HT-29 (cell line): Measurements from ENCODE around the gene MUS81. TPM values are rescaled to one million over a fixed set of nuclear protein-coding genes. Genes with fewer than 3 reads are reported as not detected.

Experiments
- DNase-seq: peaks from one replicate; pipeline ENCODE4 v3.0.0-alpha.2; 2015; ENCODE audit warnings: low spot score
- total RNA-seq: library from RNA; depleted of rRNA; stranded (reverse); fragments of >200 nt; shearing (Covaris generic); gene quantifications from 2 replicates; pipeline ENCODE4 v1.2.3, GENCODE V29; 2014

MUS81 gene
- total RNA-seq, 1 experiment from 2014 or later = 143 TPM

DNA sequence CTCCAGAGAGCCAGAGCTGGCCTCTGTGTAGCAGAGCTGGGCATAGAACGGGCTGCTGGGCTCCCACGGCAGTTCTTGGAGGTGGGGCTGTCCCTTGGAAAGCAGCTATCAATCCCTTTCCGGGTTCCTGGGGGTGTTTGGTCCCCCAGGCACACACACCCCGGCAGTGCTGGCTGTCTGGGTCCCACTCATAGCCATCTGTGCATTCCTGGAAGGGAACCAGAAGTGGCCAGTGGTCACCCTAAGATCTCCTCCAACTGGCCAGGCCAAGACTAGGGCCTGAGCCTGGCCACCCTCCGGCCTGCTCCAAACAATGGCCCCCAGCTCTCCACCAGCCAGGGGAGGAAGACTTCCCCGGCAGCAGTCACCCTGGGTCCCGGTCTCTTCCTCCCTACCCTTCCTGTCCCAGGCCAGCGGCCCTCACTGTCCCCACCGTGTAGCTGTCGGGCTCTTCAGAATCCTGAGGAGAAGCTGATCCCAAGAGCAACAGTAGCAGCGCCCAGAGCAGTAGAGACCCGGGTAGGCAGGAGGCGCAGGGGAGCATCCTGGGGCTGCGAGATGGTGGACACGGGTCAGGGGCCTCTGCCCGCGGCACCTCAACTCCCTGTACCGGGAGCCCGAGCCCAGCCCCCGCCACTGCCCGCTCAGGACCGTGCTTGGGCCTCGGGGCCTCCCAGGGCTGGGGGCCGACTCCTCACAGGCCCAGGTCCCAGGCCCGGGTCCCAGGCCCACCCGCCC is 11.7 kb downstream of the MUS81 start:
- no peak for DNase-seq

DNA sequence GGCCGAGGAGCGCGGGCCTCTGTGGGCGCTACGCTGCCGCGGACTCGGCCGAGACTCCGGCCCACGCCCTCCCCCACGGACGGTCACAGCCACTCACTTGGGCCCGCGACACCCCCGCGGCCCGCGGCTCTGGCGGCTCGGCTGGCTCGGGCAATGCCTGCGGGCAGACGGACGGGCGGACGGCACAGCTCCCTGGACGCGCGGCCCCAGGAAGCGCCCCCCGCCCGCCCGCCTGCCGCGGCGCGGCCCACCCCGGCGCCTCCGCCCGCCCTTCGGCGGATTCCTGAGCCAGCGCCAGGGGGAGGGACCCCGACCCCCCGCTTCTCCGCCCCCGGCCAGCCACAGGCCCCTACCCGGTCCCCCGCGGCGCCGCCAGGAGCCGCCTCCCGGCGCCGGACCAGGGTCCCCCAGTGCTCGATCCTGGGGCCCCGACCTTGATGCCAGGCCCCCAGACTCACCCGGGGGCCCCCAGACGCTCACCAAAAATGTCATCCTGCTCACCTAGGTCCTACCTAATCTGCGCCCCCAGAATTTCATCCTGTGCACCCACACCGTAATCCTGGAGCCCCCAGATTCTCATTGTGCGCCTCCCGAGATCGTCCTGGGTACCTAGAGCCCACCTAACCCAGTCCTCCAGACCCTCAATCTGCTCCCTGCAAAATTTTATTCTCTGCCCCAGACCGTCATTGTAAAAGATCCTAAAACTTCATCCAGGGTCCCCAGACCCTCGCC is 12.5 kb downstream of the MUS81 start, which contains the start of gene EFEMP2:
TSS of gene EFEMP2 (minus strand) at position 215 of the 732 bp plus-strand sequence. CDS start 446 bp downstream, outside the sequence.
- no peak for DNase-seq

DNA sequence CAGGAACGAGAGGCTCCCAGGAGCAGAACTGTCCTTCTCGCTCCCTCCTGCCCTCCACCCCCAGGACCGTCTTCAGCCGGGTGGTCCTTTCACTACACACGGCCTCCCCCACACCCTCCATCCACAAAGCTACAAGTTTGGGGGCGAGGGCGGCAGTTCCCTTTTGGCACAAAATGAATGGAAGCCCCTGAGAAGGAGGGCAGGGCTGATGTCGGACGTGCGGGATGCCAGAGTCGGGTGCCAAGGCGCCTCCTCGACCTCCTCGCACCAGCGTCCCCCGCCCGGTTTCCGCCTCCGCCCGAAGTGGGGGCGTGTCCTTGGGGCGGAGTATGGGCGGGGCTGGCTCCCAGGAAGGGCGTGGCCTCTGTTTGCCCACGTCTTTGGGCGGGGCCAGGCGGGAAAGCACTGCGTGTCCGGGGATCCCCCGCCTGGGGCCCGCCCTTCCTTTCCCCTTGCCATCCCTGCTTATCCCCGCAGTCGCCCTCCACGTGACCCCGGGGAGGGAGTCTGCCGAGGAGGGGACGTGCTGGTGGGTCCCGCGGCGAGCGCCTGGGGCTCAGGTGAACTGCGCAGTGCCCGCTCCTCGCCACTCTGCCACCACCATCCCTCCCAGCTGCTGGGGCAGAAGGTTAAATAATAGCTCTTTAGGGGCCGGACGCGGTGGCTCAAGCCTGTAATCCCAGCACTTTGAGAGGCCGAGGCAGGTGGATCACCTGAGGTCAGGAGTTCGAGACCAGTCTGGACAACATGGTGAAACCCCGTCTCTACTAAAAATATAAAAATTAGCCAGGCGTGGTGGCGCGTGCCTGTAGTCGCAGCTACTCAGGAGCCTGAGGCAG is 13.3 kb downstream of the MUS81 start:
- peak; percentile 94 for DNase-seq

DNA sequence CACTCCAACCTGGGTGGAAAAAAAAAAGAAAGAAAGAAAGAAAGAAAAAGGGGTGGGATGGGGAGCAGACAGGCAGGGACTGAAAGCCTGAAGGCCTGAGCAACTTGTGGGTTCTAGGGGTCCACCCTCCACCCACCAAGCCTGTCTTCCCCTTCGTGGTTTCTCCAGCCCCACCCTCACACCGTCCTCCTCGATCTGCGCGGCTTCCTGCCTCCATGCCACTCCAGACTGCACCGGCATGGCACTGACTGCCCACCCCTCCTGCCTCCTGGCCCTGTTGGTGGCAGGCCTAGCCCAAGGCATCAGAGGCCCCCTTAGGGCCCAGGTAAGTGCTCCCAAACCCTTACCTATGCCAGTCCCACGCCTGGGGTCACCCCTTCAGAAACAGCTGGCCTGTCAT is 19.4 kb downstream of the MUS81 start, which contains the start of gene CTSW:
TSS of gene CTSW (plus strand) at position 221 of the 400 bp plus-strand sequence. CDS start at position 239, 18 bp downstream.
- DNase-seq = no peak

DNA sequence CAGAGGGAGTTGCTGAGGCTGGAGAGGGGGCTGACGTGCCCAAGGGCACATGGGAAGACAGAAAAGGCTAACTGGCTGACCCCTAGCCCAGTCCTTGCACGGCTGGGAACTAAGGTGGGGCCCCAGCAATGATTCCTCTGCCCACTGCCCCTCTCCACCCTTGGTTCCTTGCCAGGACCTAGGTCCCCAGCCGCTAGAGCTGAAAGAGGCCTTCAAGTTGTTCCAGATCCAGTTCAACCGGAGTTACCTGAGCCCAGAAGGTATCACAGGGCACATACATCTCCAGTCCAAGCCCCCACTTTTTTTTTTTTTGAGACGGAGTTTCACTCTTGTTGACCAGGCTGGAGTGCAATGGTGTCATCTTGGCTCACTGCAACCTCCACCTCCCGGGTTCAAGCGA is 19.8 kb downstream of the MUS81 start:
- DNase-seq = no peak

DNA sequence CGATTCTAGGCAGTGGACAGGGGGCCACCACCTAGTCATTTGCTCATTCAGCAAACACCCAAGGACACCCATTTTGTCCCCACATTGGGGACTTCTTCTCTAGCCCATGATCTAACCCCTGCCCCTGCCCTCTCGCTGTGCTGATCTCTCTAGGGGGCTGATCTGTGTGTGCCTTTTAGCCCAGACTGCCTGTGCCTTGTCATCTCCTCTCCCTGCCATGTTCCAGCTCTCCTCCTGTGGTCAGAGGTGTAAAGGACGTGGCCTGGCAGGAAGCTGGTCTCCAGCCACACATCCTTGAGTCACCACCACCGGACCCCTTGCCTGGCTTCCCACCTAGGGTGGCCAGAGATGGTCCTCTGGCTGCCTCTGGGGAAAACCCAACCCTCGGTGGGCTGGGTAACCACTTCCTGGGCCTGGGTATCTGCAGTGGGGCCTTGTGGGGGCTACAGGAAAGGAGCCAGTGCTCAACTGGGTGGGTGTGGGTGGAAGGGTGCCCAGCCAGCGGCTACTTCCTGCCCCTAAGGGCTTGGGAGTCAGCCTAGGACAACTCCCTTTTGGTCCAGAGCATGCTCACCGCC is 20.7 kb downstream of the MUS81 start:
- no peak for DNase-seq

DNA sequence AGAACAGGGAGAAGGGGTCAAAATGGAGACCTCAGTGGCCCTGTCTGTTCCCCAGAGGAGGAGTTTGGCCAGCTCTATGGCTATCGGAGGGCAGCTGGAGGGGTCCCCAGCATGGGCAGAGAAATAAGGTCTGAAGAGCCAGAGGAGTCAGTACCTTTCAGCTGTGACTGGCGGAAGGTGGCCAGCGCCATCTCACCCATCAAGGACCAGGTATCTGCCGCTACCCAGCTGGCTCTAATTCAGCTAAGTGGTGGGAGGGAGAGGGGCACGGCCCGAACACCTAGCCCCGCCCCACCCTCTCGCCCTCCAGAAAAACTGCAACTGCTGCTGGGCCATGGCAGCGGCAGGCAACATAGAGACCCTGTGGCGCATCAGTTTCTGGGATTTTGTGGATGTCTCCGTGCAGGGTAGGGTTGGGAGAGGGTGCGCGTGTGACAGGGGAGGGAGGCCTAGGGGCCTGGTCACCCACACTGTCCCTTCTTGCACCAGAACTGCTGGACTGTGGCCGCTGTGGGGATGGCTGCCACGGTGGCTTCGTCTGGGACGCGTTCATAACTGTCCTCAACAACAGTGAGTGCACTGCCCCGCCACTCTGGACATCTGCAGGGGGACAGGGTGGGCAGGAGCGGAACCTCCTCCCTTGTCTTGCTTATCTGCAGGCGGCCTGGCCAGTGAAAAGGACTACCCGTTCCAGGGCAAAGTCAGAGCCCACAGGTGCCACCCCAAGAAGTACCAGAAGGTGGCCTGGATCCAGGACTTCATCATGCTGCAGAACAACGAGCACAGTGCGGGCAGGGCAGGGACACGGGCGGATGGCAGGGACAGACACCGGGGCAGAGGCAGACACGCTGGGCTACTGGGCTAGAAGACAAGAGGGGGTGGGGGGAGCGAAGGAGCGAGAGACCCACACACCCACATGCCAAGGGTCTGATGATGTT is 22.2 kb downstream of the MUS81 start:
- DNase-seq = no peak

DNA sequence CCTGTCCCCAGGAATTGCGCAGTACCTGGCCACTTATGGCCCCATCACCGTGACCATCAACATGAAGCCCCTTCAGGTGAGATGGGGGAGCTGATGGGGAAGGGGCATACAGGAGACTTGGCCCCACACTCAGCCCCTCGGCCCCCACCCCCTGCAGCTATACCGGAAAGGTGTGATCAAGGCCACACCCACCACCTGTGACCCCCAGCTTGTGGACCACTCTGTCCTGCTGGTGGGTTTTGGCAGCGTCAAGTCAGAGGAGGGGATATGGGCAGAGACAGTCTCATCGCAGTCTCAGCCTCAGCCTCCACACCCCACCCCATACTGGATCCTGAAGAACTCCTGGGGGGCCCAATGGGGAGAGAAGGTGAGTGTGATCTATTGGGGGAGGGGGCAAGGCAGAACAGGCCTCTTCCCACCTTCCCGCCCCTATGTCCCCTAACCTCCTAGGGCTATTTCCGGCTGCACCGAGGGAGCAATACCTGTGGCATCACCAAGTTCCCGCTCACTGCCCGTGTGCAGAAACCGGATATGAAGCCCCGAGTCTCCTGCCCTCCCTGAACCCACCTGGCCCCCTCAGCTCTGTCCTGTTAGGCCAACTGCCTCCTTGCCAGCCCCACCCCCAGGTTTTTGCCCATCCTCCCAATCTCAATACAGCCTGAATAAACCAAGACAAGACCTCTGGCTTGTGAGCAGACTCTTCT is 23.0 kb downstream of the MUS81 start:
- no peak for DNase-seq

DNA sequence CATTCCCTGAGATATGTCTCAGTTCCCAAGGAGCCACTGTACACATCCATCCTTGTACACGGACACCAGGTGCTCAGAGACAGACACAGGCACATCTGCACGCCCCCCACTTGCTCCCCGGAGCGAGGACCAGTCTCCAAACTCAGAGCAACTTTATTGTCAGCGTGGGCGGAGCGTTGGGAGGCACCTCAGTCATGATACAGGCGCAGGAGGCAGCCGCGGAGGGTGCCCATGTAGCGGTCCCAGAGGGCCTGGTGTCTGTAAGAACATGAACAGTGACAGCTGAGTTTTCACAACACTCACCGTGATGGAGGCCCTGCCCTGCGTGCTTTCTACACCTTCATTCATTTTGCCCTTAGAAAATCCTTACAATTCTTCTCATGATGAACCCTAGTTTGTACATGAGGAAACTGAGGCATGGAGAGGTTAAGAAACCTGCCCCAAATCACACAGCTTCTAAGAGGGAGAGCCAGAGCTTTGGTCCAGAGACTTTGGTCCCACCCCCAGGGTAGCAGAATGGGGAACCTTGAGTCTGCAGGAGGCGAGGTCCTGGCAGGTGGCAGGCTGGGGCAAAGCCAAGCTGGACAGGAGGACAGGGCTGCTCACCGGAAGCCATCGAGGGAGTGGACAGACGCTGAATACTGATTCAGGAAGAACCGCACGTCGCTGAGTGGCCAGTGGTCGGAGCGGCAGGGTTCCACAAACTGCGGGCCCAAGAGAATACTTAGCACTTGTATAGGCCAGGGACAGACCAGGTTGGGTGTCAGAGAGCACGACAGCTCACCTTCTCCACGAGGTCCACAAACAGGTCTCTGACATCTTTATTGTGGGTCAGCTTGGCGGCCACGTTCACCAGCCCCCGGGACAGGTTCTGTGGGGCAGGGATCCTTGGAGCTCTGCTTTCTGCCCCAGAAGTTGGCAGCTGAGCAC is 23.8 kb downstream of the MUS81 start:
- DNase-seq = no peak

DNA sequence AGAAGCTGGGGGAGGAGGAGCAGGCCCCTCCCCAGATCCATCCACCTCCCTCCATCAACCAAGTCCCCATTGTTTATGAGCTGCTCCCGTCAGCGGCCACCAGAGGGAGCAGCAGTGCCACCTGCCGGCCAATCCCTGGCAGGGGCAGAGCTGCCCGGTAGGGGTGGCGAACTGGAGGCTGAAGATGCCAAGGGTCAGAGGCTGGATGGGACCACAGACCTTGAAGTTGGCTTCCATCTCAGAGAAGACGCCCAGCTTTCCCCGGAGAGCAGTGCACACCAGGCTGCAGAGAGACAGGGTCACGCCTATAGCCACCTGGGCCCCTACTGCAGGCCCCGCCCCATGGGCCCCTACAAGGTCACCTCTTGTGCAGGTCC is 24.5 kb downstream of the MUS81 start:
- peak; percentile 91 for DNase-seq

DNA sequence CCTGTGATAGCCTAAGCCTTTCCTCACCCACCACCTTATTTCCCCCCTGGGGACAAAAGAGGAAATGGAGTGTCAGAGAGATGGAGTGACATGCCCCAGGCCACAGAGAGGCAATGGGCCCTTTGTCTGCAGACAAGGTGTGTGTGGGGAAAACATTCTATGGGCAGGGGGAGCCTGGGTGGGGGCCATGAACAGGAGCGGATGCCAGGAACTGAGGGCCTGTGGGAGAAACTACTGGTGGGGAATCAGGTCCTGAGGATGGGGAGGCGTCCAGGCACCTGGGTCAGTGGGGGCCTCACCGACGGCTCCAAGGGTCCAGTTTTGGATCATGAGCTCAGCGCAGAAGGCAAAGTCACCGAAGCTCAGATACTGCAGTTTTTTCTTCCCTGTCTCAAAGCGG is 25.0 kb downstream of the MUS81 start:
- DNase-seq = no peak

DNA sequence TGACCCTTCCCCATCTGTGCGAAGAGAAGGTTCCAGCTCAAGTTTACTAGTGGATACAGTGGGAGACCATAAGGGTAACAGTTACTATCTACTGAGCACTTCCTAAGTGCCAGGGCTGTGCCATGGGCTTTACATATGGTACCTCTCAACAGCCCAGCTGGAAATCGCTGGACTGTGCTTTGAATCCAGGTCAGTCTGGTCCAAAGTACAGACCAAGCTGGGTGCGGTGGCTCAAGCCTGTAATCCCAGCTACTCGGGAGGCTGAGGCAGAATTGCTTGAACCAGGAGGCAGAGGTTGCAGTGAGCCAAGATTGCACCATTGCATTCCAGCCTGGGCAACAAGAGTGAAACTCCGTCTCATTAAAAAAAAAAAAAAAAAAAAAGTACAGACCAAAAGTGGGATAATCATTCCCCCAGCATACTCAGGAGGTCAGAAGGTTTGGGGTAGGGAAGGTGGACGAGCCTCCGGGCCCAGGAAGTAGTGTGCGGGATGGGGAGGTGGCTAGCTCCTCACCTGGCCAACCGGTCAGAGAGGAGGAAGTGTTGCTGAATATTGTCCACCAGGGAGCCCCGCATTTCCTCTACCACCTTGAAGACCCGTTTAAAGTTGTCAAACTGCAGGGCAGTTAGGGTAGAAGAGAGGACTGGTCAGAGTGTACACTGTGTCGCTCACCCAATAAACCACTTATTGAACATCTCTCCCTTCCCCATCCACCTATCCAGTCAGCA is 25.7 kb downstream of the MUS81 start:
- DNase-seq = no peak

DNA sequence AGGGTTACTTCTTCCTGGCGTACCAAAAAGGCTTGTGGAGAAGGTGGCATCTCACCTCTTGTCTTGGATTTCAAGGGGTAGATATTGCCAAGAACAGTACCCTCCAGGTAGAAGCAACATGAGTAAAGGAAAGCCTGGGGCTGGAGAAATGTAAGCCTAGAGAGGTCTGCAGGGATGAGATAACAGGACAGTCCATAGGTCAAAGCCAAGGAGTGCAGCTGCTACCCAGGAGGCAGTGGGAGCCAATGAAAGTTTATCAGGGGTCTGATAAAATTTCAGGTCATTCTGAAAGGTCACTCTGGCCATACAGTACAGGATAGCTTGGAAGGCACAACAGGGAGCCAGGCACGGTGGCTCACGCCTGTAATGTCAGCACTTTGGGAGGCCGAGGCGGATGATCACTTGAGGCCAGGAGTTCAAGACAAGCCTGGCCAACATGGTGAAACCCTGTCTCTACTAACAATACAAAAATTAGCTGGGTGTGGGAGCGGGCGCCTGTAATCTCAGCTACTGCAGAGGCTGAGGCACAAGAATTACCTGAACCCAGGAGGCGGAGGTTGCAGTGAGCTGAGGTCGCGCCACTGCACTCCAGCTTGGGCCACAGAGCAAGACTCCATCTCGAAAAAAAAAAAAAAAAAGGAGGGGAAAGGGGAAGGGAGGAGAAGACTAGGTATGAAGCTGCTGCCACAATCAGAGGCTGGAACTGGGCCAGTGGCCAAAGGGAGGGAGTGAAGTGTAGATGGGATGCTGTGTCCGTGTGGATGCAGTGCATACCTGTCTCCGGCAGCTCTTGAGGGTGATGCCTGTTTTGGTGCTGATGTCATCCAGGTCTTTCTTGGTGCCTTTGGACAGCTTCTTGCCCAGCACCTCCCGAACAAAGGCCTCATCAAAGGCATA is 26.8 kb downstream of the MUS81 start:
- DNase-seq = peak; percentile 19

DNA sequence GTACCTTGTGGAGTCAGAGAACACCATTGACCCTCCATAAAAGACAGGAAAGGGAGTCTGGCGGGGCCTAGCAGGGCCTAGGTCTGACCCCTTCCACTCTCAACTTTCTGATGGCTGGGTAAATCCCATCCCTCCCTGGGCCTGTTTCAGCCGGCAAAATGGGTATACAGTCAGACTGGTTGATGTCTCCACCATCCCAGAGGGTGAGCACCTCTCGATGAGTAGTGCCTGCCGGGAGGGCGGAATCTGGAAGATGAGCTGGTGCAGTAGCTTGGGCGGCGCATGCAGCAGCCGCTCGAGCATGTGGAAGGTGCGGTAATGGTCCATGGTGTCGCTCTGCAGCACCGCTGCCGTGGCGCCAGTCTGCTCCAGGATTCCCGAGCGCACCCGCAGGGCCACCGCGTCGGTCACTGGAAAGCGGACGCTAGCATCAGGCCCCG is 27.5 kb downstream of the MUS81 start:
- no peak for DNase-seq

DNA sequence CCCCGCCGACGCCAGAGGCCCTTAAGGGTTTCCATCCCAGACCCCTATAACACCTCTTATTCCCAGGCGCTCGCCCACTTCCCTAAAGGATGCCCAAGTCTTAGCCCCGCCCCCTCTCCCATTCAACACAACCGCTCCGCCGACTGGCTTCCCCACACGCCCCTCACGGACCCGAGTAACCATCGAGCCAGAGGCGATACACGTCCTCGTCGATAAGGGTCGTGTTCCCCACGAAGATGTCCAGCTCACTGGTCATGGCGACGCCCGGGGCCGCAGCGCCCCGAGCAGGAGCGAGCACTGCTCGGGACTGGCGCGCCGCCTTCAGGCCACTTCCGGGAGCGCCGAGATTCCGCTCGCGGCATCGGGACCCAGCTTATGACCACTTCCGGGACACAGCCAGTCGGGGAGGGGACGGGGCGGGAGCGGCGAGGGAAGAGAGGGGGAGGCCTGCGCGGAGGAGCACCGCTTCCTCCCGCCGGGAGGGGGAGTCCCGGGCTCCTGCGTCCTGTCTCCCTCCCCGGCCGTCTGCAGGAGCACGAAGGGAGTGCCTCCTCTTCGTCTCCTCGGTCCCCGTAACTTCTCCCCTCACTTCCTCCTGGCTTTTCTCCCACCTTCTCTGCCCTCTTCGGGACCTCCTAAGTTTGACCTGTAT is 28.1 kb downstream of the MUS81 start, which contains the start of gene FIBP:
TSS of gene FIBP (minus strand) at position 309 of the 652 bp plus-strand sequence. CDS start at position 256, 53 bp downstream.
- DNase-seq = peak; percentile 99
